Mammary epithelial cell (primary cell): ENCODE measurements around the gene CFAP299.

ENCODE experiments used
- CTCF ChIP-seq, 2 donors: IDR thresholded peaks in 1 of 2; conservative IDR thresholded peaks in 1 of 2; 2 replicates each; pipeline ENCODE4 v1.5.1; 2011 to 2012; ENCODE audit warnings: inconsistent platforms in 2 of 2, low read length in 2 of 2, mild to moderate bottlenecking in 2 of 2, control low read depth in 1 of 2, low read depth in 1 of 2; ENCODE audit not compliant: insufficient read depth in 1 of 2; ENCODE audit errors: extremely low read depth in 1 of 2
- EZH2 ChIP-seq: IDR thresholded peaks from 2 replicates; pipeline ENCODE4 v1.6.1; 2012; ENCODE audit warnings: low read length, inconsistent platforms, borderline replicate concordance

- no peak for TF ChIP-seq CTCF (conservative IDR thresholded peaks at IDR 0.05 in 1 of 2, IDR thresholded peaks at IDR 0.05 in 1 of 2; ENCODE audit: extremely low read depth in 1 of 2, insufficient read depth in 1 of 2, low read depth in 1 of 2, low read length in 2 of 2)
- no peak for TF ChIP-seq EZH2
These were observed 451.8 kb downstream of the CFAP299 start for GRCh38 chr4:80787306-80787705.
